Activated CD8-positive, alpha-beta T cell treated with anti-CD3 and anti-CD28 coated beads for 36 hours (primary cell): ENCODE data around the gene TMEM108. TPM values are rescaled to one million over a fixed set of nuclear protein-coding genes. Genes with fewer than 3 reads are reported as not detected.

Source experiments
- ATAC-seq: fragments of 200-7000 bp; cut with Tn5 transposase; one replicate; pipeline ENCODE4 v1.10.0; 2021; ENCODE audit warnings: mild to moderate bottlenecking, moderate library complexity
- CTCF ChIA-PET: fragments of 350-600 bp; sonication (Branson Sonifier 250); formaldehyde crosslinking; loops from one replicate; lab custom pipeline; 2021; ENCODE audit warnings: antibody characterized with exemption; lab: Charles Lee
- POLR2A ChIA-PET: fragments of 350-600 bp; sonication (Branson Sonifier 250); formaldehyde crosslinking; loops from one replicate; lab custom pipeline; 2021; ENCODE audit warnings: antibody characterized with exemption; lab: Charles Lee
- DNase-seq: peaks from one replicate; pipeline ENCODE4 v3.0.0-alpha.2; 2020
- H3K27ac Mint-ChIP-seq: one replicate; pipeline ENCODE4 v1.8.0; 2021; ENCODE audit warnings: mild to moderate bottlenecking, mixed read lengths
- H3K27me3 Mint-ChIP-seq: one replicate; pipeline ENCODE4 v1.8.0; 2021; ENCODE audit warnings: mixed read lengths
- H3K36me3 Mint-ChIP-seq: one replicate; pipeline ENCODE4 v1.8.0; 2021; ENCODE audit warnings: low read depth, mixed read lengths
- H3K4me1 Mint-ChIP-seq: one replicate; pipeline ENCODE4 v1.8.0; 2021; ENCODE audit warnings: low read depth, mixed read lengths
- H3K4me3 Mint-ChIP-seq: one replicate; pipeline ENCODE4 v1.8.0; 2021; ENCODE audit warnings: mild to moderate bottlenecking, moderate library complexity, mixed read lengths
- H3K9me3 Mint-ChIP-seq: one replicate; pipeline ENCODE4 v1.8.0; 2021; ENCODE audit warnings: mixed read lengths
- CTCF ChIP-seq: fragments of 200-600 bp; IDR thresholded peaks from one replicate; pipeline ENCODE4 v1.8.0; 2022; ENCODE audit warnings: antibody characterized with exemption, mild to moderate bottlenecking
- intact Hi-C: fragments of 100-400 bp; cut with micrococcal nuclease; formaldehyde crosslinking; loops from one replicate; pipeline ENCODE4 v1.10.0; 2022
- total RNA-seq, 2 experiments: library from RNA; stranded (reverse); gene quantifications; one replicate each; pipeline ENCODE4 v1.2.3, GENCODE V29; 2021

Gene TMEM108
- total RNA-seq, 2 experiments from 2014 or later = not detected

DNA sequence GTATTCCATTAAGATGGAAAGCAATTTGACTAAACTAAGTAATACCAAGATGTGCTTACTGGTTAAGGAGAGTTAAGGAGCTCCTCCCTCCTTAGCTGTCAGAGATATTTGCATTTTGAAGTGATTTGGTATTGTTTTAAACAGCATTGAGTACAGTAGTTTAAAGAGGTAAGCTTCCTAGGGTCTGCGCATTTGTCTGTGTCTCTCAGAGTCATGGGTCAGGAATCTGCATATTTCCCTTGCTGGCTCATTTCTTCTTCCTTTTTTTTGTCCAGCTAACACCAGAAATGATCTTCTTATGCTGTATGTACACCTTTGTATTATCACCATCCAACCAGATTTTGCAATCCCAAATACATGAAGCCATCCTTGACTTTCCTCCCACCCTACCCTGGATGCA lies 198.7 kb downstream of the TMEM108 start:
- no peak for TF ChIP-seq CTCF
- CTCF ChIA-PET = interaction anchor here (0.9 kb wide), 1 partner anchor 12 kb away, joined by 4 read pairs; no protein-coding TSS in a partner anchor
- Mint-ChIP-seq H3K36me3 (no peaks in the 10 kb centered on the region), H3K27ac (no peak overlapping the region), H3K4me3 (no peak overlapping the region), H3K27me3 (peaks cover 12% of the 10 kb centered on the region), H3K4me1 (no peaks in the 10 kb centered on the region), H3K9me3 (no peaks in the 10 kb centered on the region)
- POLR2A ChIA-PET = no interaction called here
- intact Hi-C loops = no loop called here
- DNase-seq = no peak
- no peak for ATAC-seq

- H3K4me1 Mint-ChIP-seq = no peaks in the 10 kb centered on the region
- ATAC-seq = no peak
- no peak for TF ChIP-seq CTCF
- ChIA-PET POLR2A (interaction anchor here (1.1 kb wide), 1 partner anchor 10 kb away, joined by 3 read pairs; no protein-coding TSS in a partner anchor), CTCF (interaction anchor here (0.9 kb wide), 1 partner anchor 11 kb away, joined by 4 read pairs; no protein-coding TSS in a partner anchor)
- H3K27me3 Mint-ChIP-seq = peaks cover 16% of the 10 kb centered on the region
- no peak overlapping the region for H3K4me3 Mint-ChIP-seq
- no peak overlapping the region for H3K27ac Mint-ChIP-seq
- H3K36me3 Mint-ChIP-seq = no peaks in the 10 kb centered on the region
- no peak for DNase-seq
- intact Hi-C loops = no loop called here
- no peaks in the 10 kb centered on the region for H3K9me3 Mint-ChIP-seq
These were observed 199.2 kb downstream of the TMEM108 start for GRCh38 chr3:133237380-133237779.

DNA sequence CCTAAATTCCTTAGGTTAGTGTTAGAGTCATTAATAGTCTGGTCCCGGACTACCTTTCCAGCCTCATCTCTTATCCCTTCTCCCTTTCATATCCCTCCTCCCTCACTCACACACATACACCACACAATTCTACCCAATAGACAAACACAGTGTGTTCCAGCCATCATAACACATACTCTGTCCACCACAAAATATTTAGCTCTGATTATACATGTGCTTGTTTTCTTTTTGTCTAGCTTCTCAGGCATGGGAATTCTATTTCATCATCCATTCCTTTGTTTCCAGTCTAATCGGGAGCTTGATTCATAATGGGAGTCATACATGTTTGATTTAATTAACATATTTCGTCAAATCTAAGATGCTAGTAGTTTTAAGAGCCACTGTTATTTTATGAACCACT lies 199.8 kb downstream of the TMEM108 start:
- H3K9me3 Mint-ChIP-seq = no peaks in the 10 kb centered on the region
- ChIA-PET POLR2A (interaction anchor here (1.1 kb wide), 1 partner anchor 10 kb away, joined by 3 read pairs; no protein-coding TSS in a partner anchor), CTCF (no interaction called here)
- no peak for DNase-seq
- no peaks in the 10 kb centered on the region for H3K36me3 Mint-ChIP-seq
- intact Hi-C loops = no loop called here
- no peak for TF ChIP-seq CTCF
- H3K27me3 Mint-ChIP-seq = peaks cover 17% of the 10 kb centered on the region
- H3K27ac Mint-ChIP-seq = no peak overlapping the region
- no peak for ATAC-seq
- no peaks in the 10 kb centered on the region for H3K4me1 Mint-ChIP-seq
- H3K4me3 Mint-ChIP-seq = no peak overlapping the region

DNA sequence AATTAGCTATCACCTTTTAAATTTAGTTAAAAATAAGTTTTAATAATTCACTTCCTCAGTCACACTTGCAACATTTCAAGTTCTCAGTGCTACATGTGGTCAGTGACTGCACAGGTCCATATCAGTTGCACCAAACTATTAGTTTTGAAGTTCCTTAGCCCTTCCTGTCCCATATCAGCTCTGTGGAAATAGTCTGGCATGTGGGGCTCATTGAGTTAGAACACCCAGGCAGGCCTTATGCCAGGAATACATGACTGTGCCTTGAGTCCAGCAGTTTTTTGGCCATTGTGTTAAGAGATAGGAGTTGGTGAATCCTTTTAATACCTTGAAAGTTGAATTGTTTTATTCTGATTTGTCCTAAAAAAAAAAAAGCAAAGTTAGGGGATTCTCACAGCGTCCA lies 207.9 kb downstream of the TMEM108 start:
- Mint-ChIP-seq H3K36me3 (no peaks in the 10 kb centered on the region), H3K4me1 (no peaks in the 10 kb centered on the region), H3K9me3 (no peaks in the 10 kb centered on the region), H3K27me3 (peaks cover 9% of the 10 kb centered on the region), H3K27ac (no peak overlapping the region), H3K4me3 (no peak overlapping the region)
- POLR2A ChIA-PET = no interaction called here
- TF ChIP-seq CTCF = no peak
- ATAC-seq = no peak
- CTCF ChIA-PET = no interaction called here
- intact Hi-C loops = no loop called here
- no peak for DNase-seq

DNA sequence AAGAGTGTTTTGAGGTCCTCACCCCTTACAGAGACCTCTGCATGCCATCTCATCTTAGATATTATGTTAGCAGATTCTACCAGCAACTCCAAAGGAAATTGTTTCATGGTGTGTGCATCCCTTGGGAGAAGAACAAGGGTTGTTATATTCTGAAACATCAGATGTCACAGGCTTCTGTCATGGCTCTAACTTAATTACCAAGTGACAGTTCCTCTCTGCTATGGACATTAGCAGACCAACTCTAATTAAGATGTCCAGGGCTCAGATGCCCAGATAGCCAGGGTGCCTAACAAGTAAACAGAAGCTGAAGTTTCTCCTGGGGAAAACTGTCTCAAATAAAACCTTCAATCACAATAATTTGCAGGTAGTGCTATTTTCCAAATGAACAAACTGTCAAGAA lies 208.6 kb downstream of the TMEM108 start:
- no peak for TF ChIP-seq CTCF
- H3K9me3 Mint-ChIP-seq = no peaks in the 10 kb centered on the region
- POLR2A ChIA-PET = no interaction called here
- CTCF ChIA-PET = no interaction called here
- no peaks in the 10 kb centered on the region for H3K36me3 Mint-ChIP-seq
- no peak for DNase-seq
- no peaks in the 10 kb centered on the region for H3K4me1 Mint-ChIP-seq
- intact Hi-C loops = no loop called here
- no peak overlapping the region for H3K27ac Mint-ChIP-seq
- H3K4me3 Mint-ChIP-seq = no peak overlapping the region
- H3K27me3 Mint-ChIP-seq = peaks cover 7% of the 10 kb centered on the region
- ATAC-seq = no peak
